ENCODE data around the gene RSPH6A. TPM values are rescaled to one million over a fixed set of nuclear protein-coding genes. Genes with fewer than 3 reads are reported as not detected.
A peak's percentile ranks its signal among the peaks of the same experiment; 100 is the strongest.

RSPH6A gene
- total and polyA plus RNA-seq, 2 of the 13 experiments (the other 11 are each of a cell fraction or from before 2014, with no cell fraction given) = 0.07 TPM; not detected in 1

DNA sequence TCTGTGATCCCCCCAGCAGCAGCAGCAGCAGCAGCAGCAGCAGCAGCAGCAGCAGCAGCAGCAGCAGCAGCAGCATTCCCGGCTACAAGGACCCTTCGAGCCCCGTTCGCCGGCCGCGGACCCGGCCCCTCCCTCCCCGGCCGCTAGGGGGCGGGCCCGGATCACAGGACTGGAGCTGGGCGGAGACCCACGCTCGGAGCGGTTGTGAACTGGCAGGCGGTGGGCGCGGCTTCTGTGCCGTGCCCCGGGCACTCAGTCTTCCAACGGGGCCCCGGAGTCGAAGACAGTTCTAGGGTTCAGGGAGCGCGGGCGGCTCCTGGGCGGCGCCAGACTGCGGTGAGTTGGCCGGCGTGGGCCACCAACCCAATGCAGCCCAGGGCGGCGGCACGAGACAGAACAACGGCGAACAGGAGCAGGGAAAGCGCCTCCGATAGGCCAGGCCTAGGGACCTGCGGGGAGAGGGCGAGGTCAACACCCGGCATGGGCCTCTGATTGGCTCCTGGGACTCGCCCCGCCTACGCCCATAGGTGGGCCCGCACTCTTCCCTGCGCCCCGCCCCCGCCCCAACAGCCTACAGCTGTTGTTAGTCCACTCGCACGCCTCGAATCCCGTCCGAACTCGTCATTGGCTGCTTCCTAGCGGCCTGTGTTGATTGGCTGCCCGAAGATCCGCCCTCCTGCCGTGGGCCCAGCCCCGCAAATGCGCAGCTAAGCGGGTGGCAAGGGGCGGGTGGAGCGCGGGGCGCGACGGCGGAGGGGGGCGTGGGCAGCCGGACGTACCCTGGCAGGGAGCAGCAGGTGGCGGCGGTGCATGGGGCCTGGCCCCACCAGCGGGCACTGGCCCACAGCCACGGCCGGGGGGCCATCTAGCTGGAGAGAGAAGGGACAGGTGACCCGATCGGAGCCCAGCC, 44.7 kb downstream of the RSPH6A start (continued):
- TF ChIP-seq, protein P1, sequence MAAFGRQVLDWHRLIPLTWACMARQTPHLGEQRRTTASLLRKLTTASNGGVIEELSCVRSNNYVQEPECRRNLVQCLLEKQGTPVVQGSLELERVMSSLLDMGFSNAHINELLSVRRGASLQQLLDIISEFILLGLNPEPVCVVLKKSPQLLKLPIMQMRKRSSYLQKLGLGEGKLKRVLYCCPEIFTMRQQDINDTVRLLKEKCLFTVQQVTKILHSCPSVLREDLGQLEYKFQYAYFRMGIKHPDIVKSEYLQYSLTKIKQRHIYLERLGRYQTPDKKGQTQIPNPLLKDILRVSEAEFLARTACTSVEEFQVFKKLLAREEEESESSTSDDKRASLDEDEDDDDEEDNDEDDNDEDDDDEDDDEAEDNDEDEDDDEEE (CRISPR knock-in tag; IDR thresholded peaks at IDR 0.05) = peak; percentile 96
- TF ChIP-seq, protein P2, sequence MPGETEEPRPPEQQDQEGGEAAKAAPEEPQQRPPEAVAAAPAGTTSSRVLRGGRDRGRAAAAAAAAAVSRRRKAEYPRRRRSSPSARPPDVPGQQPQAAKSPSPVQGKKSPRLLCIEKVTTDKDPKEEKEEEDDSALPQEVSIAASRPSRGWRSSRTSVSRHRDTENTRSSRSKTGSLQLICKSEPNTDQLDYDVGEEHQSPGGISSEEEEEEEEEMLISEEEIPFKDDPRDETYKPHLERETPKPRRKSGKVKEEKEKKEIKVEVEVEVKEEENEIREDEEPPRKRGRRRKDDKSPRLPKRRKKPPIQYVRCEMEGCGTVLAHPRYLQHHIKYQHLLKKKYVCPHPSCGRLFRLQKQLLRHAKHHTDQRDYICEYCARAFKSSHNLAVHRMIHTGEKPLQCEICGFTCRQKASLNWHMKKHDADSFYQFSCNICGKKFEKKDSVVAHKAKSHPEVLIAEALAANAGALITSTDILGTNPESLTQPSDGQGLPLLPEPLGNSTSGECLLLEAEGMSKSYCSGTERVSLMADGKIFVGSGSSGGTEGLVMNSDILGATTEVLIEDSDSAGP (CRISPR knock-in tag; IDR thresholded peaks at IDR 0.05; ENCODE audit: borderline replicate concordance) = peak; percentile 84; the same call in 1 of the 2 replicates
- TF ChIP-seq SP2 (CRISPR knock-in tag; IDR thresholded peaks at IDR 0.05) = peak; percentile 89
- TF ChIP-seq ZC3H13 (CRISPR knock-in tag; IDR thresholded peaks at IDR 0.05) = peak; percentile 99
- TF ChIP-seq ZNF232 (CRISPR knock-in tag; IDR thresholded peaks at IDR 0.05; ENCODE audit: borderline replicate concordance) = peak; percentile 67; the same call in 1 of the 2 replicates
- peak; percentile 71; the same call in 1 of the 2 replicates for TF ChIP-seq ZNF441 (CRISPR knock-in tag; IDR thresholded peaks at IDR 0.05; ENCODE audit: borderline replicate concordance)
- peak; percentile 43; the same call in 1 of the 2 replicates for TF ChIP-seq JDP2 (CRISPR knock-in tag; IDR thresholded peaks at IDR 0.05; ENCODE audit: borderline replicate concordance)
- TF ChIP-seq, protein P3, sequence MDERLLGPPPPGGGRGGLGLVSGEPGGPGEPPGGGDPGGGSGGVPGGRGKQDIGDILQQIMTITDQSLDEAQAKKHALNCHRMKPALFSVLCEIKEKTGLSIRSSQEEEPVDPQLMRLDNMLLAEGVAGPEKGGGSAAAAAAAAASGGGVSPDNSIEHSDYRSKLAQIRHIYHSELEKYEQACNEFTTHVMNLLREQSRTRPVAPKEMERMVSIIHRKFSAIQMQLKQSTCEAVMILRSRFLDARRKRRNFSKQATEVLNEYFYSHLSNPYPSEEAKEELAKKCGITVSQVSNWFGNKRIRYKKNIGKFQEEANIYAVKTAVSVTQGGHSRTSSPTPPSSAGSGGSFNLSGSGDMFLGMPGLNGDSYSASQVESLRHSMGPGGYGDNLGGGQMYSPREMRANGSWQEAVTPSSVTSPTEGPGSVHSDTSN (CRISPR knock-in tag; IDR thresholded peaks at IDR 0.05) = no peak
- no peak for TF ChIP-seq DNMT1 (CRISPR knock-in tag; IDR thresholded peaks at IDR 0.05)
- TF ChIP-seq KAT8 (CRISPR knock-in tag; IDR thresholded peaks at IDR 0.05) = peak; percentile 59; the same call in 1 of the 2 replicates
- TF ChIP-seq ZNF224 (CRISPR knock-in tag; IDR thresholded peaks at IDR 0.05) = 0 out of 2 replicates have a peak, but pooled peaks have one; percentile 70
- TF ChIP-seq MLLT10 (CRISPR knock-in tag; IDR thresholded peaks at IDR 0.05) = no peak
- TF ChIP-seq, protein P4, sequence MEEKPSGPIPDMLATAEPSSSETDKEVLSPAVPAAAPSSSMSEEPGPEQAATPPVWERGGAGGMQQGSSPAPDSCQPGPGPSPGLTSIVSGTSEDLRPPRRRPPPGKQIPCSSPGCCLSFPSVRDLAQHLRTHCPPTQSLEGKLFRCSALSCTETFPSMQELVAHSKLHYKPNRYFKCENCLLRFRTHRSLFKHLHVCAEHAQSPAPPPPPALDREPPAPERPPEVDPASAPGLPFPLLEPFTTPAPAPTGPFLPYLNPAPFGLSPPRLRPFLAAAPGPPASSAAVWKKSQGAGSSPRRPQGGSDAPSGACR (CRISPR knock-in tag; IDR thresholded peaks at IDR 0.05) = peak; percentile 48; the same call in 1 of the 2 replicates
- TF ChIP-seq ZNF850 (CRISPR knock-in tag; conservative IDR thresholded peaks at IDR 0.05) = no peak; the same call in 1 of the 2 replicates
- TF ChIP-seq MEIS1 (CRISPR knock-in tag; IDR thresholded peaks at IDR 0.05; ENCODE audit: borderline replicate concordance) = 0 out of 2 replicates have a peak, but pooled peaks have one; percentile 56
- peak; percentile 15; the same call in 1 of the 2 replicates for TF ChIP-seq ZNF225 (CRISPR knock-in tag; IDR thresholded peaks at IDR 0.05)
- no peak for TF ChIP-seq GTF2F1 (IDR thresholded peaks at IDR 0.05; ENCODE audit: low read length)
- no peak for TF ChIP-seq ZNF333 (CRISPR knock-in tag; IDR thresholded peaks at IDR 0.05; ENCODE audit: borderline replicate concordance)
- no peak for TF ChIP-seq JARID2 (CRISPR knock-in tag; IDR thresholded peaks at IDR 0.05; ENCODE audit: insufficient replicate concordance)
- TF ChIP-seq NPAS2 (CRISPR knock-in tag; IDR thresholded peaks at IDR 0.05; ENCODE audit: borderline replicate concordance) = no peak
- TF ChIP-seq ZNF335 (CRISPR knock-in tag; IDR thresholded peaks at IDR 0.05) = no peak
- TF ChIP-seq ZSCAN12 (CRISPR knock-in tag; IDR thresholded peaks at IDR 0.05) = no peak
- TF ChIP-seq THAP11 (CRISPR knock-in tag; IDR thresholded peaks at IDR 0.05) = peak; percentile 80

All from HepG2 (cell line).